ENCODE measurements around the gene CTBP2. TPM values are rescaled to one million over a fixed set of nuclear protein-coding genes. Genes with fewer than 3 reads are reported as not detected.

Gene CTBP2
- total and polyA plus RNA-seq, 4 donors = 32.4 to 85.7 (median 68.7) TPM

DNA sequence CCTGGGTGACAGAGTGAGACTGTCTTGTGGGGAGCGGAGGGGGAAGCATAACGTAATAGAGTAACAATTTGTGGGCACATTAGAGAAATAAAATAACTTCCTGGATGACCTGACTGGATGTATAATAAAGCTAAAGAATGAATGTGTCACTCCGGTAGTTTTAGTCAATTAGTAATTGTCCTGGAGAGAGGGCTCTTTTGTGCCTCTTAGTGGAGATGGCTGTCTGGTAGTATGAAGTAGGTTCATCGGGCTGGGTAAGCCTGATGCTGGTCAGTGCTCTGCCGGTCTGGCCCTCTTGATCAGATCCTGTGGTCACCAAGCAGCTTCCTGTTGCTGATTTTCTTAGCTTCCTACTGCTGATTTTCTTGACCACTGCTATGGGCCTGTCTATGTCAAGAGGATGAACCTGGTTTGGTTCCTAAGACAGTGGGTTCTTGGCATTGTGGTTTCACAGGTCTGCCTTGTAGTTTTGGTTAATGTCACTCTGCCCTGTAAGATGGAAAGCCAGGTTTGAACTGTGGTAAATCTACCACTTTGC, 184.3 kb downstream of the CTBP2 start:
- H3K27me3 ChIP-seq (ENCODE audit: control insufficient read depth in 1 of 2, insufficient read depth in 2 of 2, low read length in 1 of 2) = no peaks in the 10 kb centered on the region
- H3K4me1 ChIP-seq (ENCODE audit: control insufficient read depth in 1 of 2, insufficient read depth in 2 of 2, low read length in 2 of 2) = peaks cover 0 to 1% of the 10 kb centered on the region in 2 donors
- 78 to 80% methylated on average over 5 of the region's 5 CpGs for WGBS, 2 donors
- no peak for DNase-seq
- intact Hi-C loops (cut with DNase I) = no loop called here
- no peak overlapping the region for H3K4me3 ChIP-seq (ENCODE audit: low read length in 2 of 2)
- H3K27ac ChIP-seq (ENCODE audit: low read depth in 1 of 2, low read length in 2 of 2) = no peak overlapping the region
- no peak for ATAC-seq (ENCODE audit: low FRiP score)
- peaks cover 0 to 3% of the 10 kb centered on the region in 2 donors for H3K36me3 ChIP-seq (ENCODE audit: control insufficient read depth in 1 of 2, insufficient read depth in 2 of 2, low read length in 1 of 2)
- no peaks in the 10 kb centered on the region for H3K9me3 ChIP-seq (ENCODE audit: control insufficient read depth, low read length)

DNA sequence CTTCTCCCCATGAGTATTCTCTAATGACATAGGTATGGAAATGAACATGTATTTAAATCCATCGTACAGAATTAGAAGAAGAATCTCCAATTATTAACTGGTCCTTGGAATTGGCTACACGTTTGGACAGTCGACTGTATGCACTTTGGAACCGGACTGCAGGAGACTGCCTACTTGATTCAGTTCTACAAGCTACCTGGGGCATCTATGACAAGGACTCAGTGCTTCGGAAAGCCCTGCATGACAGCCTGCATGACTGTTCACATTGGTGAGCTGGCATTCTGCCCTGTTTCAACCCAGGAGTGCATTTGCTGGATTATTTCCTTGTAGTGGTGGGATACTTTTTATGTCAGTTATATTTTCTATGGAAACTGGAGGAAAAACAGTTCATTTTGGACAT, 186.2 kb downstream of the CTBP2 start:
- peaks cover 0 to 3% of the 10 kb centered on the region in 2 donors for H3K36me3 ChIP-seq (ENCODE audit: control insufficient read depth in 1 of 2, insufficient read depth in 2 of 2, low read length in 1 of 2)
- 70 to 77% methylated on average over 5 of the region's 5 CpGs for WGBS, 2 donors
- no peak for DNase-seq
- H3K9me3 ChIP-seq (ENCODE audit: control insufficient read depth, low read length) = no peaks in the 10 kb centered on the region
- H3K4me3 ChIP-seq (ENCODE audit: low read length in 2 of 2) = no peak overlapping the region
- no peak overlapping the region for H3K27ac ChIP-seq (ENCODE audit: low read depth in 1 of 2, low read length in 2 of 2)
- H3K27me3 ChIP-seq (ENCODE audit: control insufficient read depth in 1 of 2, insufficient read depth in 2 of 2, low read length in 1 of 2) = no peaks in the 10 kb centered on the region
- peaks cover 0 to 5% of the 10 kb centered on the region in 2 donors for H3K4me1 ChIP-seq (ENCODE audit: control insufficient read depth in 1 of 2, insufficient read depth in 2 of 2, low read length in 2 of 2)
- intact Hi-C loops (cut with DNase I) = no loop called here
- ATAC-seq (ENCODE audit: low FRiP score) = no peak

DNA sequence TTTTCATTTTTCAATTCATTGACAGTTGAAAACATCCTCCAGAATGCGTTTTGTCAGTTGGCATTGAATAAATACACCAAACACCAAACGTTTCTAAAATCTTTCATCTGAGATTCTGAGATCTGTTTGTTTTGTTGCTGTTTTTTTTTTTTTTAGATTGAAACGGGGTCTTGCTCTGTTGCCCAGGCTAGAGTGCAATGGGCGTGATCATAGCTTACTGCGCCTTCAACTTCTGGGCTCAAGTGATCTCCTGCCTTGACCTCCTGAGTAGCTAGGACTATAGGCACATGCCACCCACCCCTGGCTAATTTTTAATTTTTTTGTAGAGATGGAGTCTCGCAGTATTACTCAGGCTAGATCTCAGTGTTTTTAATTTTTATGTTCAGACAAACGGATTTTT, 187.7 kb downstream of the CTBP2 start:
- DNase-seq = no peak
- H3K9me3 ChIP-seq (ENCODE audit: control insufficient read depth, low read length) = no peaks in the 10 kb centered on the region
- H3K27ac ChIP-seq (ENCODE audit: low read depth in 1 of 2, low read length in 2 of 2) = no peak overlapping the region
- ATAC-seq (ENCODE audit: low FRiP score) = no peak
- no peaks in the 10 kb centered on the region for H3K27me3 ChIP-seq (ENCODE audit: control insufficient read depth in 1 of 2, insufficient read depth in 2 of 2, low read length in 1 of 2)
- peaks cover 0 to 3% of the 10 kb centered on the region in 2 donors for H3K36me3 ChIP-seq (ENCODE audit: control insufficient read depth in 1 of 2, insufficient read depth in 2 of 2, low read length in 1 of 2)
- intact Hi-C loops (cut with DNase I) = no loop called here
- H3K4me1 ChIP-seq (ENCODE audit: control insufficient read depth in 1 of 2, insufficient read depth in 2 of 2, low read length in 2 of 2) = peaks cover 0 to 5% of the 10 kb centered on the region in 2 donors
- 67 to 74% methylated on average over 7 of the region's 7 CpGs for WGBS, 2 donors
- no peak overlapping the region for H3K4me3 ChIP-seq (ENCODE audit: low read length in 2 of 2)

DNA sequence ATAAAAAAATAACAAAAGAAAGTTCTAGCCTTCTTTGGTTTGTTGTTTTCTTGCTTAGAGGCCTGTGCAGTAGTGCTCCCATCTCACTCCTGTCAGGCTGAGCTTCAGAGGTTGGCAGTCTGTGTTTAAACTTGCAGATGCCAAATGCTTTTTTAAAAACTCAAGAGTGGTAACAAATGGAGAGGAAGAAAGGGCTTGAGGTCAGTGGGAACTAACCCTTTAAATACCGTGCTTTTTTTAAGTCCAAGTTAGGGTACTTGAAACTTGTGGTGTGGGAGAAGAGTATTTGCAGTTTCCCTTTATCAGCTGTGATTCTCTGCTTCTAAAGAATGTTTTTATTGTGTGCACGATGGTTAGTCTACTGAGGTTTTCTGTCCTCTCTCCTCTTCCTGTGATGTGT, 189.1 kb downstream of the CTBP2 start:
- DNase-seq (no peak), ATAC-seq (ENCODE audit: low FRiP score) (no peak)
- H3K27ac ChIP-seq (ENCODE audit: low read depth in 1 of 2, low read length in 2 of 2) = peak overlapping the region in 1 of 2 donors; percentile 11
- intact Hi-C loops (cut with DNase I) = loop anchor here in 1 of 2 donors (2.0 kb wide), 1 partner anchor 54 kb away; no protein-coding TSS in a partner anchor
- H3K9me3 ChIP-seq (ENCODE audit: control insufficient read depth, low read length) = no peaks in the 10 kb centered on the region
- no peak overlapping the region for H3K4me3 ChIP-seq (ENCODE audit: low read length in 2 of 2)
- no peaks in the 10 kb centered on the region for H3K27me3 ChIP-seq (ENCODE audit: control insufficient read depth in 1 of 2, insufficient read depth in 2 of 2, low read length in 1 of 2)
- H3K36me3 ChIP-seq (ENCODE audit: control insufficient read depth in 1 of 2, insufficient read depth in 2 of 2, low read length in 1 of 2) = peaks cover 0 to 3% of the 10 kb centered on the region in 2 donors
- peaks cover 0 to 4% of the 10 kb centered on the region in 2 donors for H3K4me1 ChIP-seq (ENCODE audit: control insufficient read depth in 1 of 2, insufficient read depth in 2 of 2, low read length in 2 of 2)
- WGBS, 2 donors = 3 to 8% methylated on average over 2 of the region's 2 CpGs

DNA sequence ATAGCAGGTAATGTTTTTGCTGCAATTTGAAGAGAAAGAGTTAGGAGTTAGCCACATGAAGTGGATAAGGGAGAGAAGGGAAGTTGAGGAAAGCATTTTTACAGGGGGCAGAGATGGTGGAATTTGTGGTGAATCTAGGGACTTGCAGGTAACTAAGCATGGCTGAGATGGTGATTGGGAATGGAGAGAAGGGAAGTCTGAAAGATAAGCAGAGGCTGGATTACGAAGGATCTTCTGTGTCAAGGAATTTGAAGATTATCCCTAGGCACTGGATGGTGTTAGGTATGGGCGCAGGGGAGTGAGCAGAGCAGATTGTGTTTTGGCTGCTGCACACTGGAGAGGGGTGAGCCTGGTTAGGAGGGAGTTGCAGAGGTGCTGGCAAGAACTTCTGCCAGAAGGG, 193.1 kb downstream of the CTBP2 start:
- ATAC-seq (ENCODE audit: low FRiP score) (no peak), DNase-seq (no peak)
- Histone ChIP-seq H3K4me1 (ENCODE audit: control insufficient read depth in 1 of 2, insufficient read depth in 2 of 2, low read length in 2 of 2) (peaks cover 0 to 4% of the 10 kb centered on the region in 2 donors), H3K27me3 (ENCODE audit: control insufficient read depth in 1 of 2, insufficient read depth in 2 of 2, low read length in 1 of 2) (no peaks in the 10 kb centered on the region), H3K27ac (ENCODE audit: low read depth in 1 of 2, low read length in 2 of 2) (no peak overlapping the region), H3K4me3 (ENCODE audit: low read length in 2 of 2) (no peak overlapping the region), H3K36me3 (ENCODE audit: control insufficient read depth in 1 of 2, insufficient read depth in 2 of 2, low read length in 1 of 2) (no peaks in the 10 kb centered on the region), H3K9me3 (ENCODE audit: control insufficient read depth, low read length) (no peaks in the 10 kb centered on the region)
- intact Hi-C loops (cut with DNase I) = no loop called here
- 77 to 84% methylated on average over 2 of the region's 2 CpGs for WGBS, 2 donors

DNA sequence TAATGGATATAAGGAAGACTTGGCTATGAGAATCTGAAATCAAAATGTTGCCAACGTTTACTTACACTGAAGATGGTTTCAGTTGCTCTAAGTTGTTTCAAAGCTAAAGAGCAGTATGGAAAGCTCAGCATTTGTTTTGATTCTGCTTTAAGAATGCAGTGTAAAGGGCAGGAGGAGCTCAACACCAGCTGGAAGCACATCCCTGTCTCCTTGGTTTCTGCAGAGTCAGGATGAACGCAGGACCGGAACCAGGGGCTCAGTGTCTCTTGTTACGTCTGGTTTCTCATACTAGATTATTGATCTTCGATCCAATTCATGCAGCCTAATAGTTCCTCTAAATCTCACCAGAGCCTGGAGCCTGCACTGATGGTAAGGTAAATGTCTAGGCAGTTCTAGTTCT, 194.4 kb downstream of the CTBP2 start:
- Histone ChIP-seq H3K36me3 (ENCODE audit: control insufficient read depth in 1 of 2, insufficient read depth in 2 of 2, low read length in 1 of 2) (no peaks in the 10 kb centered on the region), H3K27ac (ENCODE audit: low read depth in 1 of 2, low read length in 2 of 2) (no peak overlapping the region), H3K9me3 (ENCODE audit: control insufficient read depth, low read length) (no peaks in the 10 kb centered on the region), H3K4me3 (ENCODE audit: low read length in 2 of 2) (no peak overlapping the region), H3K4me1 (ENCODE audit: control insufficient read depth in 1 of 2, insufficient read depth in 2 of 2, low read length in 2 of 2) (peaks cover 4% of the 10 kb centered on the region in 2 donors), H3K27me3 (ENCODE audit: control insufficient read depth in 1 of 2, insufficient read depth in 2 of 2, low read length in 1 of 2) (no peaks in the 10 kb centered on the region)
- ATAC-seq (ENCODE audit: low FRiP score) = no peak
- 42 to 58% methylated on average over 5 of the region's 5 CpGs for WGBS, 2 donors
- intact Hi-C loops (cut with DNase I) = no loop called here
- DNase-seq = no peak

DNA sequence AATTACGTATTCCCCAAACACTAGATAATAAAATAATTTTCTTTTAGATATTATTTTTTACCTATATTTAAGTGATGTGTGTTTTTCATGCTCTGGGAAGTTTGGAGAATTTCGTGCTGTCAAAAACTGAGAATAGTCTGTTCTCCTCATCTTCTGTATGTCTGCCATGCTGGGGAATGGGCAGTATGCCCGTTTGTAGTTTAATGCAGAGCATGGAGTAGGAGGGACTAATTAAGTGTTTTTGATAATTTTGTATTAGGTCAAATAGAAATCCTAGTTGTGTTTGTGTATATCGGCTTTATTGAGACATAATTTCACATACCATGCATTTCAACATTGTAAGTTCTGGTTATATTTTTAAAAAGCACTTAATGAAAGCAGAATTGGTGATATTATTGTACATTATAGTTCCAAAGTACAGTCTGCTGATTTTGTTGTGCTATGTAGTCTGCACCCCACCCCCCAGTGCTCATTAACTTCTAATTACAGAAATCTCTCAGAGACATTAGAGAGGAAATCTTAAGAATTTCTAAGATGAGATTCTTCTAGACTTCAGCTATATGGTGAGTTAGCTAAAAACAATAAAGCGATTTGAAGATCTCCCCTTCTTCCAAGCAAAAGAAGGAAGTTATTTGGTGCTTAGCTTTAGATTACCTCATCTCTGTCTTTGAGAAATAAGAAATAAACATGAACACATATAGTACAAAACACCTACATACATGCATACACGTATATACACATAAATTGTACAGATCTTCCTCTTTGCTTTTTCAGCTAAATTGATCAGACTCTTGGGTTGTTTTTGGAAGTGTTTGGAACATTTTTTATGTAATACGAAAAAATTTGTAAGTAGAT, 196.3 kb downstream of the CTBP2 start:
- Histone ChIP-seq H3K36me3 (ENCODE audit: control insufficient read depth in 1 of 2, insufficient read depth in 2 of 2, low read length in 1 of 2) (no peaks in the 10 kb centered on the region), H3K4me1 (ENCODE audit: control insufficient read depth in 1 of 2, insufficient read depth in 2 of 2, low read length in 2 of 2) (peaks cover 0 to 4% of the 10 kb centered on the region in 2 donors), H3K9me3 (ENCODE audit: control insufficient read depth, low read length) (no peaks in the 10 kb centered on the region), H3K27me3 (ENCODE audit: control insufficient read depth in 1 of 2, insufficient read depth in 2 of 2, low read length in 1 of 2) (no peaks in the 10 kb centered on the region), H3K27ac (ENCODE audit: low read depth in 1 of 2, low read length in 2 of 2) (no peak overlapping the region), H3K4me3 (ENCODE audit: low read length in 2 of 2) (no peak overlapping the region)
- no peak for ATAC-seq (ENCODE audit: low FRiP score)
- intact Hi-C loops (cut with DNase I) = no loop called here
- no peak for DNase-seq
- WGBS, 2 donors = 59 to 68% methylated on average over 7 of the region's 7 CpGs

DNA sequence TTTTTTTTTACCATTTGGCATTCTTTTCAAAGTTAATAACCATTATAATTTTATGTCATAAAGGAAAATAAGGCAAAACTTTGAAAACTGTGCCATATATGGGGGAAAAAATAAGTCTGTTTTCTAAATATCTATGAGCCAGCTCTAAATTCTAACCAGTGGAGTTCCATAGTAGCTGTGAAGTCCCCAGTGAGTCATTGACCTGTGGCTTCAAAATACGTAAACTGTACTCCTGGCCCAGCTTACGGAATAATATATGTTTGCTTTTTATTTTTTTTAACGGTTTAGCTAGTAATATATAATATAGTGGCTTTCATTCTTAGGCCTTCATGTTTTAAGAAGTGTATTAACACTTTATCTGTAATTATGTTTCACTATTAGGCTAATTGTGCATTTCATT, 197.9 kb downstream of the CTBP2 start:
- Histone ChIP-seq H3K36me3 (ENCODE audit: control insufficient read depth in 1 of 2, insufficient read depth in 2 of 2, low read length in 1 of 2) (no peaks in the 10 kb centered on the region), H3K27me3 (ENCODE audit: control insufficient read depth in 1 of 2, insufficient read depth in 2 of 2, low read length in 1 of 2) (no peaks in the 10 kb centered on the region), H3K4me1 (ENCODE audit: control insufficient read depth in 1 of 2, insufficient read depth in 2 of 2, low read length in 2 of 2) (peaks cover 0 to 4% of the 10 kb centered on the region in 2 donors), H3K4me3 (ENCODE audit: low read length in 2 of 2) (no peak overlapping the region), H3K9me3 (ENCODE audit: control insufficient read depth, low read length) (no peaks in the 10 kb centered on the region), H3K27ac (ENCODE audit: low read depth in 1 of 2, low read length in 2 of 2) (no peak overlapping the region)
- DNase-seq = no peak
- WGBS, 2 donors = 62 to 71% methylated on average over 3 of the region's 3 CpGs
- intact Hi-C loops (cut with DNase I) = no loop called here
- ATAC-seq (ENCODE audit: low FRiP score) = no peak

DNA sequence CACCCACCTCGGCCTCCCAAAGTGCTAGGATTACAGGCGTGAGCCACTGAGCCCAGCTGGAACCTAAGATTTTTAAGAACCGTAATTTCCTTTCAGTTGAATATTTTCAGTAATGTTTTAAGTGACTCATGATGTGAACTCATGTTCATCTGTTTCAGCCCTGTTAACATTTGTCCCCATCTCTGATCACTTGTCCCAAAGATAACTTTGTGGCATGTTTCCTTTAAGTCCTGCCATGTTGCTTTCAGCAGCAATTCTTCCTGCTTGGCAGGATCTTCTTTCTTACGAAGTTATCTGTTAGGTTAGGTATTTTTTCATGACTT, 199.2 kb downstream of the CTBP2 start:
- Histone ChIP-seq H3K36me3 (ENCODE audit: control insufficient read depth in 1 of 2, insufficient read depth in 2 of 2, low read length in 1 of 2) (no peaks in the 10 kb centered on the region), H3K27ac (ENCODE audit: low read depth in 1 of 2, low read length in 2 of 2) (no peak overlapping the region), H3K4me3 (ENCODE audit: low read length in 2 of 2) (no peak overlapping the region), H3K9me3 (ENCODE audit: control insufficient read depth, low read length) (no peaks in the 10 kb centered on the region), H3K4me1 (ENCODE audit: control insufficient read depth in 1 of 2, insufficient read depth in 2 of 2, low read length in 2 of 2) (peaks cover 0 to 4% of the 10 kb centered on the region in 2 donors), H3K27me3 (ENCODE audit: control insufficient read depth in 1 of 2, insufficient read depth in 2 of 2, low read length in 1 of 2) (no peaks in the 10 kb centered on the region)
- WGBS, 2 donors = 36 to 43% methylated on average over 4 of the region's 4 CpGs
- ATAC-seq (ENCODE audit: low FRiP score) (no peak), DNase-seq (no peak)
- intact Hi-C loops (cut with DNase I) = no loop called here

Data from aorta (tissue), 5 donors.